Uterus (tissue), 4 donors: Measurements from ENCODE around the gene TBL2. TPM values are rescaled to one million over a fixed set of nuclear protein-coding genes. Genes with fewer than 3 reads are reported as not detected.
"Not testable (repeated sequence)": the region's sequence is repeated elsewhere in the genome, so short reads cannot be mapped to it uniquely, and the experiment has no call there.

Source experiments
- DNase-seq, 2 donors: peaks; one replicate each; pipeline ENCODE4 v3.0.0-alpha.2; 2019 to 2020
- H3K27ac ChIP-seq, 2 donors: fragments of 200-600 bp; sonication (generic); 1 replicate in 1 of 2; 2 replicates in 1 of 2; pipeline ENCODE4 v1.5.1; 2016 to 2018
- H3K27me3 ChIP-seq, 2 donors: fragments of 200-600 bp; sonication (generic); one replicate each; pipeline ENCODE4 v1.5.1; 2018 to 2019; ENCODE audit warnings: control low read depth in 1 of 2
- H3K36me3 ChIP-seq, 2 donors: fragments of 200-600 bp; sonication (generic); one replicate each; pipeline ENCODE4 v1.5.1; 2019; ENCODE audit warnings: control low read depth in 1 of 2
- H3K4me1 ChIP-seq, 2 donors: fragments of 200-600 bp; sonication (generic); one replicate each; pipeline ENCODE4 v1.5.1; 2018 to 2019; ENCODE audit warnings: control low read depth in 1 of 2
- H3K4me3 ChIP-seq, 2 donors: fragments of 200-600 bp; sonication (generic); 1 replicate in 1 of 2; 2 replicates in 1 of 2; pipeline ENCODE4 v1.5.1; 2018 to 2019; ENCODE audit warnings: mild to moderate bottlenecking in 1 of 2
- H3K9me3 ChIP-seq, 2 donors: fragments of 200-600 bp; sonication (generic); one replicate each; pipeline ENCODE4 v1.5.1; 2019; ENCODE audit warnings: control low read depth in 1 of 2
- POLR2A ChIP-seq, 2 donors: fragments of 450-650 bp; IDR thresholded peaks; one replicate each; pipeline ENCODE4 v1.6.1; 2016; ENCODE audit warnings: antibody characterized with exemption in 2 of 2, mild to moderate bottlenecking in 1 of 2, moderate library complexity in 1 of 2
- intact Hi-C: fragments of 100-400 bp; cut with DNase I; formaldehyde crosslinking; loops from one replicate; pipeline ENCODE4 v1.15.1; 2023; ENCODE audit warnings: low total_unique reads
- total RNA-seq, 4 donors: library from RNA; depleted of rRNA in 3 of 4; stranded (reverse); fragments of >200 nt in 3 of 4; gene quantifications; one replicate each; pipeline versions ENCODE4 v1.1.0 to v1.2.4, GENCODE V29; 2014 to 2023
- TF ChIP-seq, protein P1 (sequence below), 4 experiments: fragments of 200-600 bp in 2 of 4; fragments of 450-650 bp in 2 of 4; sonication (generic) in 2 of 4; IDR thresholded peaks; one replicate each; pipeline ENCODE4 v1.5.1; 2016 to 2019; ENCODE audit warnings: antibody characterized with exemption in 4 of 4, mild to moderate bottlenecking in 2 of 4, moderate library complexity in 1 of 4
- donor health status: DM: yes; HTN: yes; CAD: no.

The TBL2 gene
- total RNA-seq, 4 donors from 2014 or later, result 21.5 to 106 (median 50.9) TPM

DNA sequence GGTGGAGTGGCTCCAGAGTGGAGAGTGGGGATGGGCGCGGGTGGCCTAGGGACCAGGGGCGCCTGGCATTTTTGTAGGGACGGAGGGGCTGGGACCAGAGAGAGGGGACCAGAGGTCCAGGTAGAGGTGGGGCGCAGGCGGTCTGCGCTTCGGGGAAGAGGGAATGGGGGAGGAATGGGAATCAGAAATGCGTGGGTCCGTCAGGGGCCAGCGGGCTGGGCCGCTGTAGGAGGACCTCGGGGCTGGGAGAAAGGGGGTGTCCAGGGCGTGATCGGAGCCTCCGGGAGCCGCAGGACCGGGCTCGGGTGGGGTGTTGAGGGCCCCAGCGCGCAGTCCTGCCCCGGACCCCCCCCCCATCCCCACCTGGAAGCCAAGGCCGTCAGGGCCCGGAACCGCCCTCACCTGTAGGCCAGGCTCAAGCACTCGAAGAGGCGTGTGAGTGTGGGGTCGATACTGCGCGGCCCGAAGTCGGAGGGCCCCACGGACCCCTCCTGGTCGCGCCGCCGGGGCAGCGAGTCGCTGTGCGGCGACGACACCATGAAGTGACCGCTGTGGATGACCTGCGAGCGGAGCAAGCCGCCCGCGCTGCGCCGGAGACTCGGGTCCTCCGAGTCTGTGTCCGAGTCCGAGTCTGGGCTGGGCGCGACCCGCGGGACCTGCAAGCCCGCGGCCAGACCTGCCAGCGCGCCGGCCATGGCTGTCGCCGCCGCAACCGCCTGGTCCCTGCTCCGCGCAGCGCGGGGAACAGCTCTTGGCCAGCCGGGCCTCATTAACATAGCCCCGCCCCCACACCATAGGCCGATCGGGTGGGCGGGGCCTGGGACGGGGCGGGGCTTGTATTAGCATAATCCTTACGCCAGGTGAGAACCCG, 45.7 kb upstream of the TBL2 start, which contains the start of gene MLXIPL:
MLXIPL (minus strand) TSS at position 725 of the 871 bp plus-strand sequence; CDS start at position 695, 30 bp downstream.
- no peak within 1 kb of the TSS for H3K27ac ChIP-seq
- no peaks in the 10 kb centered on the region for H3K9me3 ChIP-seq
- peak; percentile 31 to 34 for DNase-seq
- intact Hi-C loops, result no loop called here
- peak within 1 kb of the TSS in 1 of 2 donors; percentile 23 for H3K4me3 ChIP-seq
- no peaks in the 10 kb centered on the region for H3K36me3 ChIP-seq
- H3K27me3 ChIP-seq, result peaks cover 18 to 24% of the 10 kb centered on the region in 2 donors
- peak in 1 of 2 donors; percentile 42 for TF ChIP-seq POLR2A (IDR thresholded peaks at IDR 0.05)
- TF ChIP-seq, protein P1, sequence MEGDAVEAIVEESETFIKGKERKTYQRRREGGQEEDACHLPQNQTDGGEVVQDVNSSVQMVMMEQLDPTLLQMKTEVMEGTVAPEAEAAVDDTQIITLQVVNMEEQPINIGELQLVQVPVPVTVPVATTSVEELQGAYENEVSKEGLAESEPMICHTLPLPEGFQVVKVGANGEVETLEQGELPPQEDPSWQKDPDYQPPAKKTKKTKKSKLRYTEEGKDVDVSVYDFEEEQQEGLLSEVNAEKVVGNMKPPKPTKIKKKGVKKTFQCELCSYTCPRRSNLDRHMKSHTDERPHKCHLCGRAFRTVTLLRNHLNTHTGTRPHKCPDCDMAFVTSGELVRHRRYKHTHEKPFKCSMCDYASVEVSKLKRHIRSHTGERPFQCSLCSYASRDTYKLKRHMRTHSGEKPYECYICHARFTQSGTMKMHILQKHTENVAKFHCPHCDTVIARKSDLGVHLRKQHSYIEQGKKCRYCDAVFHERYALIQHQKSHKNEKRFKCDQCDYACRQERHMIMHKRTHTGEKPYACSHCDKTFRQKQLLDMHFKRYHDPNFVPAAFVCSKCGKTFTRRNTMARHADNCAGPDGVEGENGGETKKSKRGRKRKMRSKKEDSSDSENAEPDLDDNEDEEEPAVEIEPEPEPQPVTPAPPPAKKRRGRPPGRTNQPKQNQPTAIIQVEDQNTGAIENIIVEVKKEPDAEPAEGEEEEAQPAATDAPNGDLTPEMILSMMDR (IDR thresholded peaks at IDR 0.05), result no peak
- peaks cover 0 to 7% of the 10 kb centered on the region in 2 donors for H3K4me1 ChIP-seq

DNA sequence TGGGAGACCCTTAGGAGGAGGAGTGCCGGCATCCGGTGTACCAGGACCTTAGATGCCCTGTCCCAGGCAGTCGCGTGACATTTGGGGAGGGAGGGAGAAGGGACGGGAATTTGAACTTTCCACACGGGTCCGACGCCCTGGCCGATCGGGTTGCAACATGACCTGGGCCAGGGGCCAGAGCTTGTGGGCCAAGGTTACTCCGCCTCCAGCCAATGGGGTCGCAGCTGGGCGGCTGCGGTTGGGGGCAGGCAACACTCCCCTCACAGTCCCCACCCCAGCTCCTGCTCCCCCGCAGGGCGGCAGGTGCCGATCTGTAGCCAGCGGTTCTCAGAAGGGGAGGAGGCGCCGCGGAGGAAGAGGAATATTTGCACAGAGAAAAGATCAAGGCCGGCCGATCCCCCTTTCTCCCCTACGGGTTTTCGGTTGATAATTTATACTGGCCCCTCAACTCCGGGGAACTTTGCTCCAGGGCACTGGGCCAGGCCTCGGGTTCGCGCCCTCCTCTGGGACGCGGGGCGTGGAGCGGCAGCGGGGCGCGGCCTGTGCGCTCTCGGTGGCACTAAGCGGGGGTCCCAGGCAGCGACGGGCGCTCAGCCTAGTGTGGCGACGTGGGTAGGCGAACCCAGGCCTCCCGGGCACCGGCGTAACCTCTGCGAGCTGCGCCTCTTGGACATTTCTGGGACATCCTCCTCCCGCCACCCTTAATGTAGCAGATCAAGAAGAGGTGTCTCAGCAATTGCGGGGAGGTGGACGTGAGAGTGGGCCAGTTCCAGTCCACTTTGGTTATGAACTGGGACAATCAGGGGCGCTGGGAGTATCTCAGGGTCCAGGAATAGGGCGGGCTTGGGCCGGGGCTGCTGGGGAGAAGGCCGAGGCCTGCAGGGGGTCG, 44.8 kb upstream of the TBL2 start:
- peak in 1 of 2 donors; percentile 37 for DNase-seq
- intact Hi-C loops, result no loop called here
- no peaks in the 10 kb centered on the region for H3K9me3 ChIP-seq
- H3K4me3 ChIP-seq, result no peak overlapping the region
- TF ChIP-seq, protein P1 (IDR thresholded peaks at IDR 0.05), result no peak
- TF ChIP-seq POLR2A (IDR thresholded peaks at IDR 0.05), result no peak
- peaks cover 0 to 7% of the 10 kb centered on the region in 2 donors for H3K4me1 ChIP-seq
- H3K27me3 ChIP-seq, result peaks cover 18 to 24% of the 10 kb centered on the region in 2 donors
- H3K36me3 ChIP-seq, result no peaks in the 10 kb centered on the region
- H3K27ac ChIP-seq, result no peak overlapping the region

DNA sequence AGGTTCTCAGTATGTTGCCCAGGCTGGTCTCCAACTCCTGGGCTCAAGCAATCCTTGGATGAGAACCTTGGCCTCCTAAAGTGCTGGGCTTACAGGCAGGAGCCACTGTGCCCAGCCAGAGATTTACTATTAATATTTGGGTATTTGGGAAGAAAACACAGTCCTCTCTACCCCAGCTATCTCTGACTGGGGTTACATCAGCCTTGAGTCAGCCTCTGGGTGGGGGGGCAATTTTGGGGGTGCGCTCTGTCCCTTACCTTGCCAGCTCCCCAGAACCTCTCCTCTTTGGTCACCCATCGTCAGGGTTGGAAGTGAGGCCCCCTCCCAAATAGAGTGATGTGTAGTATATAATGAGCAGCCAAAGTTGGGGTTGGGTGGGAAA, 44.1 kb upstream of the TBL2 start:
- Histone ChIP-seq H3K36me3 (no peaks in the 10 kb centered on the region), H3K4me3 (no peak overlapping the region), H3K27me3 (peaks cover 18 to 24% of the 10 kb centered on the region in 2 donors), H3K9me3 (no peaks in the 10 kb centered on the region), H3K27ac (no peak overlapping the region), H3K4me1 (peaks cover 0 to 7% of the 10 kb centered on the region in 2 donors)
- TF ChIP-seq, protein P1 (IDR thresholded peaks at IDR 0.05), result no peak
- TF ChIP-seq POLR2A (IDR thresholded peaks at IDR 0.05), result no peak
- DNase-seq, result no peak
- intact Hi-C loops, result no loop called here

DNA sequence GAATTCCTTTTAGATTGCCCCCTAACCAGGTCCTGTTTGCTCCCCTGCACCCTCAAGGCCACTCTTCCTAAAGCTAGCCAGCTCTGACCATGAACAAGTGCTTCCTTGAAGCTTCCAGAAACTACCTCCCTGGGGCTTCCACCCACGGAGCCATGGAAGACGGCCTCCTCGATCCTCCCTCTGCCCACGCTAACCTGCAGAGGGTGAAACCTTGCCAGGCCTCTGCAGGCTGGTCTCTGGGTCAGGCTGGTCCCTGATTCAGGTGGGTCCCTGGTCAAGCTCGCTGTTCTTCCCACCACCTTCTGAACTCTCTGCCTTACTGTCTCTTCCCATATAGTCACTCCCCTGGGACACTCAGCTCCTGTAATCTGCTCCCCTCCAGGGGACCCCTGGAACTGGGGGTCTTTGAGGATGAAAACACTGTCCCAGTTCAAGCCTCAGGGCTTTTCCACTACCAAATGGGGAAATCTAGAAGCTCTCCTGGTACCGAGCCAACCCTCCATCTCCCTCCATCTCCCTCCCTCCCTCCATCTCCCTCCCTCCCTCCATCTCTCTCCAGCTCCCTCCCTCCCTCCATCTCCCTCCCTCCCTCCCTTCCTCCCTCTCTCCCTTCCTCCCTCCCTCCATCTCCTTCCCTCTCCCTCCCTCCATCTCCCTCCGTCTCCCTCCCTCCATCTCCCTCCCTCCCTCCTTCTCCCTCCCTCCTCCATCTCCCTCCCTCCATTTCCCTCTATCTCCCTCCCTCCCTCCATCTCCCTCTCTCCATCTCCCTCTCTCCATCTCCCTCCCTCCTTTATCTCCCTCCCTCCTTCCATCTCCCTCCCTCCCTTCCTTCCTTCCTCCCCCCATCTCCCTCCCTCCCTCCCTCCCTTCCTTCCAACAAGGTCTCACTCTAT, 43.0 kb upstream of the TBL2 start:
- H3K4me1 ChIP-seq, result peaks cover 0 to 7% of the 10 kb centered on the region in 2 donors
- TF ChIP-seq, protein P1 (IDR thresholded peaks at IDR 0.05), result no peak
- TF ChIP-seq POLR2A (IDR thresholded peaks at IDR 0.05), result no peak
- H3K36me3 ChIP-seq, result no peaks in the 10 kb centered on the region
- H3K27me3 ChIP-seq, result peaks cover 18 to 24% of the 10 kb centered on the region in 2 donors
- H3K27ac ChIP-seq, result no peak overlapping the region
- DNase-seq, result no peak
- H3K4me3 ChIP-seq, result no peak overlapping the region
- intact Hi-C loops, result no loop called here
- no peaks in the 10 kb centered on the region for H3K9me3 ChIP-seq

DNA sequence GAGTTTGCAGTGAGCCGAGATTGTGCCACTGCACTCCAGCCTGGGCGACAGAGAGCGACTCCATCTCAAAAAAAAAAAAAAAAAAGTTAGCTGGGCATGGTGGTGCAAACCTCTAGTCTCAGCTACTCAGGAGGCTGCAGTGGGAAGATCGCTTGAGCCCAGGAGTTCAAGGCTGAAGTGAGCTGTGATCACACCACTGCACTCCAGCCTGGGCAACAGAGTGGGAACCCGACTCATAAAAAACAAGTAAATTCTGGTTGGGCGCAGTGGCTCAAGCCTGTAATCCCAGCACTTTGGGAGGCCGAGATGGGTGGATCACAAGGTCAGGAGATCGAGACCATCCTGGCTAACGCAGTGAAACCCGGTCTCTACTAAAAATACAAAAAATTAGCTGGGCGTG, 41.0 kb upstream of the TBL2 start:
- peaks cover 13 to 14% of the 10 kb centered on the region in 2 donors for H3K27me3 ChIP-seq
- H3K4me3 ChIP-seq, H3K9me3 ChIP-seq, H3K36me3 ChIP-seq, DNase-seq, H3K4me1 ChIP-seq, intact Hi-C loops, H3K27ac ChIP-seq: not testable (repeated sequence)
